Kasumi-1 (cell line): ENCODE data around the gene SIPA1L3.

ENCODE experiments used
- DNase-seq, 2 experiments: peaks; one replicate each; lab custom pipeline; 2025; lab: John Stamatoyannopoulos, UW

The SIPA1L3 gene

DNA sequence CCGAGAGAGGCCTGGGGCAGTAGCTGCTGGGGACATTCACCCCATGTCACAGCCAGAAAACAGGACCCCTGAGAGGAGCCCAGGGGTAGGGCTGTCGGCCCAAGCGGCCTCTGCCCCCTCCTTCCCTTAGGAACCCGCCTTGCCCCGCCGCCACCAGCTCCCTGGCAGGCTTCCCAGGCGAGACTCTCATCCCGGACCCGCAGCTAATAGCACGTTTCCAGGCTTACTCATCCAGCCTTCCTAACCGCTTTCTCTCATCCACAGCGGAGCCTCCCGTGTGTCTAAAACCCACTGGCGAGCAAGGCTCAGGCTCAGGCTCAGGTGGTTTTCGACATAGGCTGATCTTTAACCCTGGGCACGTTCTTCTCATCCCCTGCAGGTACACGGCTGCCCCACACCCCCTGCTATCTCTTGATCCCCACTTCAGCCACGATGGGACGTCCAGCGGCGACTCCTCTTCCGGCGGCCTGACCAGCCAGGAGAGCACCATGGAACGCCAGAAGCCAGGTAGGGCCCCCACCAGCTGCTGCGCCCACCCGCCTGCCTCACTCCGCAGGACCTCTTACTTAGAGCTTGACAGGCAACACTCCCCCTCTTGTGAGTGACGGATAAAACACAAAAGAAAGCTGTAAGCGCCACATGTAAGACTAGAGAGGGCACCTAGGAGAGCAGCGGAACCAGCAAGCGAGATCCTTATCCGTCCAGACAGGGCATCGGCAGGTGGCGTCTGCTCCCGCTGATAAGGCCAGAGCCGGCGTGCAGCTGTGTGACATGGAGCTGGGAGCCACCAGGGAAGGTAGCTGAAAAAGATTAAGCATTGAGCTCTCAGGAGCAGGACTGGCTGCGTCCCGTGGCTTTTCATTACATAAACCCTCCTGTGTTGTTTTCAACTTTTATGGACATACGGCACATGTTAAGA is 245.7 kb downstream of the SIPA1L3 start:
- DNase-seq: no peak

DNA sequence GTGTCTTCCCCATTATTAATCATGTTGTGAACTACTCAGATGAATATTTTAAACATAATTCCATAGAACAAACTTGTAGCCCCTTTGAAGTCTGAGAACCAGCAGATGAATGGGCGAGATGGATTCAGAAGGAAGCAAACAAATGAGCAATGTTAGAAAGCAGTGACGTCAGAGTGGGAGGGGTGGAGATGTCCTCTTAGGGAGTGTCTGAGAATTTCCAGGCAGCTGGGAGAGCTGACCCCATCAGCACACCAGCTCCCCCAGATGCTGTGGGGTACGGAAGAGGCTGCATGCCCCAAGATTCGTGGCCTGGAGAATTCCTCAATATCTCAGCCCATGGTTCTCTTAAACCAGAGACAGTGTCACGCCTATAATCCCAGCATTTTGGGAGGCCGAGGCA is 248.4 kb downstream of the SIPA1L3 start:
- DNase-seq: no peak

DNA sequence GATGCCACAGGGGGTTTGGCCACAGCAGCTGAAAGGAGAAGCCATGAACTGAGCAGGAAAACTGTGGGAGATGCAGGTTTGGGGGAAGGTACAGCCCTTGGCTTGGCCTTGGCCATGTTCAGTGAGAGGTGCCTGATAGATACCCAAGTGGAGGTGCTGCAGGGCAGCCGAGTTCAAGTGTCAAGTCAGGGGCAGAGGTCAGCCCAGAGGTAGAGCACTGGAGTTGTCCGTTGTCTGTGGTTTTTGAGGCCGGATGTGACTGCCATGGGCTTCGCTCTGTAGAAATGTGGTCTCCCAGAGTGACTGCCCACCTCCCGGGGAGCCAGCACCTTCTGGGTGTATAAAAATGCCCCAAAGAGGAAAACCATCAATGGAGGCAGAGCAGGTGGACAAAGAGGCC is 251.7 kb downstream of the SIPA1L3 start:
- DNase-seq: no peak

DNA sequence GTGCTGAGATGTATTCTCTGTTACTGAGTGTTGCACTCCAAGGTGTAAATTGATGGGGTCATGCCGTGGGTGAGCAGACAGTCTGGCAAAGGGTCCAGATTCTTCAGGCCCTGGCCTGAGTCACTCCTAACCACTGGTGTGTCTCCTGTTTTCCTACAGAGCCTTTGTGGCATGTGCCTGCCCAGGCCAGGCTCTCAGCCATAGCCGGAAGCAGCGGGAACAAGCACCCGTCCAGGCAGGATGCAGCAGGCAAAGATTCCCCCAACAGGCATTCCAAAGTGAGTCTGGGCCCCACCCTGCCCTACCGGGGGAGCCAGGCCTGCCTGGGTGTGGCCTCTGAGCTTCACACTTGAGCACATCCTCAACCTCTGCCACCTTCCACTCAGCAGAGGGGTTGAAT is 255.1 kb downstream of the SIPA1L3 start:
- no peak for DNase-seq

DNA sequence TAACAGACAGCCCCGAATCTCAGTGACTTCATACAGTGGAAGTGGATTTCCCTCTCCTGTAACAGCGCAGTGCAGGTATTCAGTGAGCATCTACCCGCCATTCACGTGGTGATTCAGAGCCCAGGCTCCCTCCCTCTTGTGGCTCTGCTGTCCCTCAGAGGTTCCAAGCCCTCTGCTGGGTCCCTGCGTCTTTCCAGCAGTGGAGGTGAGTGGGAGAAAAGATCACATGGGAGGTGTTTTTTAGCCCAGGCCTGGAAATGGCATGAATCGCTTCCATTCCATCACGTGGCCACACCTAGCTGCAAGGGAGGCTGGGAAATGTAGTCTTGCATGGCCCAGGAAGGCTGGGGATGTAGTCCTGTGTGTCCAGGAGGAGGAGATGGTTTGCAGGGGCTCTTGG is 255.6 kb downstream of the SIPA1L3 start:
- DNase-seq: no peak

DNA sequence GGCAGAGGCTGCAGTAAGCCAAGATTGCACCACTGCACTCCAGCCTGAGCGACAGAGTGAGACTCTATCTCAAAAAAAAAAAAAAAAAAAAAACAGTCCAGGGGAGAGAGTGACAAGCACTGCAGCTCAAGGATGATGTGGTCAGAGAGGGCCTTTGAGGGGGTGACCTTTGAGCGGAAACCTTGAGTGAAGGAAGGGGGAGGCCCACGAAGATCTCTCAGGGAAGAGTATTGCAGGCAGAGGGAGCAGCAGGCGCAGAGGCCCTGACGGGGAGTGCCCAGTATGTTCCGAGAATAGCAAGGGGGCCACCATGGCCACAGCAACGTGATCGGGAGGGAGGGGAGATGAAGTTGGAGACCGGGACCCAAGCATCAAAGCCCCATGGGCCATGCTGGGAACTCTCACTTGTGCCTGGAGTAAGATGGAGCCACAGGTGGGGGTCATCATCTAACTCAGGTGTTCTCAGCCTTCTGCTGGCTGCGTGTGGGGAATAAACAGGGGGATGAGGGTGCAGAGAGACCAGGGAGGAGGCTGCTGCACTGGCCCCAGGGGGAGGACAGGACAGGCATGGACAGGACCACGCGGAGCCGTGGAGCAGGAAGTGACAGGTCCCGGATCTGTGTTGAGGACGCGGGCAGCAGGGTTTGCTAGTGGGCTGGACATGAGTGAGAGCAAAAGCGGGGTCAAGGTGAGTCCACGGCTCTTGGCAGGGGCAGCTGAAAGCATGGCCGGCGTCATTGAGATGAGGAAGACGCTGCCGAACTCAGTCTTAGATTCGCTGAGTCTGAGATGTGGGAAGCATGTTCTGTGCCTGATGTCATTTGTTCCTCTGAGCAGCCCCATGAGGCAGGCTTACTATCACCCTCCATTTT is 256.6 kb downstream of the SIPA1L3 start:
- DNase-seq: no peak

DNA sequence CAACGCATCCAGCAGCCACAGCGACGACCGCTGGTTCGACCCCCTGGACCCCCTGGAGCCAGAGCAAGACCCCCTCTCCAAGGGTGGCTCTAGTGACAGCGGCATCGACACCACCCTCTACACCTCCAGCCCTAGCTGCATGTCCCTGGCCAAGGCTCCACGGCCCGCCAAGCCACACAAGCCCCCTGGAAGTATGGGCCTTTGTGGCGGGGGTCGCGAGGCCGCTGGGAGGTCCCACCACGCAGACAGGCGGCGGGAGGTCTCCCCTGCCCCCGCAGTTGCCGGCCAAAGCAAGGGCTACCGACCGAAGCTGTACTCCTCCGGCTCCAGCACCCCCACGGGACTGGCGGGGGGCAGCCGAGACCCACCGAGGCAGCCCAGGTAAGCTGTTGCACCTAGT is 257.5 kb downstream of the SIPA1L3 start:
- DNase-seq: no peak

DNA sequence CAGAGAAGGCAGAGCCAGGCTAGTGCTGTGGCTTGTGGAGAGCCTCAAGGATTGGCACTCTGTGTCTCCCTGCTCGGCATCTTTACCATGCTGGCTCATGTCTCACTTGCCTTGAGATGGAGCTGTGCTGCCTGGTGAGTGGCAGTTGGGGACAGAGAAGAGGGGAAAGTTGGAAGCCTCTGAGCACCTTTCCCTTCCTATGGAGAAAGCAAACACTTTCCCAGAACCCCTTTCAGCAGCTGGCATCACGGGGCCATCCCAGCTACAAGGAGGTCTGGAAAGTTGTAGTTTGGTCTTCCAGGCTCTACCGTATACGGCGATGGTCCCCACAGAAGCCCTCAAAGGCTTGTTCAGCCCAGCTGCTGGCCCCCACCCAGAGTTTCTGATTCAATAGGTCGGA is 258.3 kb downstream of the SIPA1L3 start:
- DNase-seq: no peak

DNA sequence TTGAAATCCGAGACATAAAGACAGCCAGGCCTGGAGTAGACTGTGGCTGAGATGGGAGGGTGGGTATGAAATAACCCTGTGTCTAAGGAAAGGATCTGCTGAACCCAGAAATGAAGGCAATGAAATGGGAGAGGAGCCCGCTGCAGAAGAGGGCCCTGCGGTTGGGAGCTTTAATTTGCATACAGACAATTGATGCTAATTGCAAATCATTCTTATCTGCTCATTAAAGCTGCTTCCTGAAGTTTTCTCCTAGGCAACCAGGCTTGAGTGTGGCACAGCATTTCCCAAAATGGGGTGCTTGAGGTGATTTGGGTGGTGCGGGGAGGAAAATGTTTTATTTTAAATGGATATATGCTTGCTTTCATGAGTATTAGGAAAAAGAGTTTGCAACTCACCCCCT is 261.6 kb downstream of the SIPA1L3 start:
- DNase-seq: no peak

DNA sequence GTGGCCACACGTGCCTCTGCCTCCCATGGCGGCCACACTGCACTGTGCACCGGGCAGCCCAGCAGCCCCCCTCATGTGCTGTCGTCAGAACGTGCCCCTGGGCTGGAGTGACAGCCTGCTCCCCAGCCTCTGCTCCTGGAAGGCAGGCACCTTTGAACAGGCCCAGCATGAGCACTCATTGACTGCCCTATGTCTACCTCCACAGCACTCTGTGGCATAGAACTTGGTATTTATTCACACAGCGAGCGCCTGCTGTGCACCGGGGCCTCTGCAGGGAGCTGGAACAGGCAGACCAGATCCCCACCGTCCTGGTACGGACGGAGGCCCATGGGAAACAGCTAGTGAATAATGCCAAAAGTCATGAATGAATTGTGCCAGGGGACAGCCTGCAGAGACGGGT is 263.3 kb downstream of the SIPA1L3 start:
- DNase-seq: no peak

DNA sequence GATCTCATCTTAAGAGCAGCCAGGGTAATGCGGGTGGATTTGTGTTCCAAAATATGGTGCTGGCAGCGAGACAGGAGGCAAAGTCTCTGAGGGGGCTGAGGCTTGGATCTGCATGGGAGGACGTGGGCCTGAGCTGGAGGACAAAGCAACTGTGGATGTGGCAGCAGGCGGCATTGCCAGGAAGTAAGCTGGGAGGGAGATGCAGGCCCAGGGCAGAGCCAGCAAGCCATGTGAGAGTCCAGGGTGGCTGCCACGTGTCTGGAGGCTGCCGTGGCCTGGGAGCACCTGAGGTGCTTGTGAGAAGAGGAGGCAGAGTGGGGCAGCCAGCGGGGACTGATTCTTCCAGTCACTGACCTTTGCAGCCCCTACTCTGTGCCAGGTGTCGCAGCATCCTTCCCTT is 265.0 kb downstream of the SIPA1L3 start:
- no peak for DNase-seq

DNA sequence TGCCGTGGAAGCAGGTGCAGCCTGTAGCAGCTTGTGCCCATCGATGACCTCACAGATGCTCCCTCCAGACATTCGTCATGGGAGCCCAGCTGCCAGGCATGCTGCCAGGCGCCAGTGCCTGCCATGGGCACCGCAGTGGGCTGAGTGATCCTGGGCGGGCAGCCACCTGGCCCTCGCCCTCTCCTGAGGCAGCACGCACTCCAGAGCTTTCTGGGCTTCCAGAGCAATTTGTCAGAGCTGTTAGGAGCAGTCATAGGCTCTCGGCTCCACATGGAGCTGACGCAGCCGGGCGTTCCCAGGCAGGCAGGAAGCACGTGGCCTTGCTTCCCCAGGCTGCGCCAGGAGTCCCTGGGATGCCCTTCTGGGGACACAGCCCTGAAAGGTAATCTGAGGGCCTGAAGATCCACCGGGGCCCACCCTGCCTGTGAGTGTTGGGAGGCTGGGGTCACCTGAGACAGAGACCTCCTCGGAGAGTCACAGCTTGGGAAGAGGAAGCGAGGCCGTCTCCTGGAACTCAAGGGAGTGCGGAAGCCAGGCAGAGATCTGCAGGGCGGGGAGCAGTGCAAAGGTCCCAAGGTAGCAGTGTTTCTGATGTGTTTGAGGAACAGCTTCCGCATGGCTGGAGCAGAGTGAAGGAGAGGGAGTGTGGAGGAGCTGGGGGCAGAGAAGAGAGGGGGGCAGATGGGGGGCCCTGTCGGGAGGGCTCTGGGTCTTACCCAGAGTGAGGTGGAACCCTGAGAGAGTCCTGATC is 266.5 kb downstream of the SIPA1L3 start:
- no peak for DNase-seq

DNA sequence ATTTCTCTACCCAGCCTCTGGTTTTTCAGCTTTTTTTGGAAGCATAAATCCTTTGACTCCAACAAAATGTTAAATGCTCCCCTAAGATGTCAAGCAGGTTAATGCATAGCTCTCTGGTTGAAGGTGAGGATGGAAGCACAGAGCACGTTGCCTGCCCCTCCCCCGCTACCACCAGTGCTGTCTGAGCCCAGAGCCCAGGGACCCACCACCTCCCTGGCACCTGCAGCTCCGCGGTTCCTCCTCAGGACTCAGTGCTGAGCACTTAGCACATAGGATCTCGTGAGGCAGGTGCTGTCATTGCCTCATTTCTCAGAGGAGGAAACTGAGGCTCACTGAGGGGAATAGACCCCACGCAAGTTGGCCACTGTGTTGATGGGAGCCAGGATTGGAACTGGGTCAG is 268.4 kb downstream of the SIPA1L3 start:
- no peak for DNase-seq

DNA sequence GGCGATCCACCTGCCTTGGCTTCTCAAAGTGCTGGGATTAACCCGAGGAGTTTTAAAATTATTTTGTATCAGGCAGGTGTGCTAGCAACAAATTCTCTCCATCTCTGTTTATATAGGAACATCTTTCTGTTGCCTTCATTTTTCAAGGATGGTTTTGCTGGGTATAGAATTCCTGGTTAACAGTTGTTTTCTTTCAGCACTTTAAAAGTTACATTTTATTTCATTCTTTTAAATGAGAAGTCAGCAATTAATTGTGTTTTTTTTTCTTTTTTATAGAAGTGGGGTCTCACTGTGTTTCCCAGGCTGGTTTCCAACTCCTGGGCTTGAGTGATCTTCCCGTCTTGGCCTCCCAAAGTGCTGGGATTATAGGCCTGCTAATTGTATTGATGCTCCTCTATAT is 273.1 kb downstream of the SIPA1L3 start:
- no peak for DNase-seq

DNA sequence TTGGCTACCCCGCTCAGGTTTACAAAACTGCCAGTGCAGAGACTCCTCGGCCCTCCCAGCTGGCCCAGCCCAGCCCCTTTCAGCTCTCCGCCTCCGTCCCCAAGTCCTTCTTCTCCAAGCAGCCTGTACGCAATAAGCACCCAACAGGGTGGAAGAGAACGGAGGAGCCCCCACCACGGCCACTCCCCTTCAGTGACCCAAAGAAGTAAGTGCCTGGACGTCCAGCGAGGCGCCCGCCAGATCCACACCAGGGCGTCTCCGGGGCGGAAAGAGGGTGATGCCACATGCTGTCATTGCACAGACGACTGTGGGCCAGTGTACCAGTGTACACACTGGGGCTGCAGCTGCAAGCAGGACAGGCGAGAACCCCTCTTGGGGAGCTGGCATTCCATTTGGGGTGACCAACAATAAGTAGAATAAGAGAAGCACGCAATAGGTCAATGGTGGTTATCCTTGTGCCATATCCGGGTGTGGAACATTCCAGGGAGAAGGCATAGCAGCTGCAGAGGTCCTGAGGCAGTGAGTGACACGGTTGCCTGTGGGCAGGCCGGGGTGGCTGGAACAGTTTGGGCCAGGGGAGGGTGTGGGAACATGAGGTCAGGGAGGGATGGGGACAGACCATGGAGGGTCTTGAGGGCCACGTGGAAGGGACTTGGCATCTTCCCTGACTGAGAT is 275.7 kb downstream of the SIPA1L3 start:
- DNase-seq: no peak

DNA sequence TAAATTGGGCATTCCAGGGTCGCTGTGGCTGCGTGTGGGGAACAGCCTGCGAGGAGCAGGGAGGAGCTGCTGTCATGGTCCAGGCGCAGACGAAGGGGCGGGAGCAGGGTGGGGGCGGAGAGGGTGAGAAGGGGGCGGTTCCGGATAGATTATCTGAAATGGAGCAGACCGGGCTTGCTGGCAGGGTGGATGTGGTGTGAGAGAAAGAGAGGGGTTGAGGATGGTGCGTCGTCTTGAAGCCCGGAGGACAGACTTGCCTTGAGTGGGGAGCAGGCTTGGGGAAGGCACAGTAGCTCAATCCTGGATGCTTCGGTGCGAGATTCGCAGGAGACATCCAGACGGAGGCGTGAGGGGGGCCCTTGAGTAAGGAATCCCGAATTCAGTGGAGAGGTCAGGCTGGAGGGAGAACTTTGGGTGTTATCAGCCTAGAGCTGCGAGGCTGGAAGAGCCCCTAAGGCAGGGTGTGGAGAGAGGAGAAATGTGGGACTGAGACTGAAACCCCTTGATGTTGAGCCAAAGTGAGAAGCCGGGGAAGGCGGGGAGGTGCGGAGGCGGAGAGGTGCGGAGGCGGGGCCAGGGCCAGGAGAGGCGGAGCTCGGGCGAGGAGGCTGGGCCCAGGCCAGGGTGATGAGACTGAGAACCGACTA is 276.4 kb downstream of the SIPA1L3 start:
- no peak for DNase-seq

DNA sequence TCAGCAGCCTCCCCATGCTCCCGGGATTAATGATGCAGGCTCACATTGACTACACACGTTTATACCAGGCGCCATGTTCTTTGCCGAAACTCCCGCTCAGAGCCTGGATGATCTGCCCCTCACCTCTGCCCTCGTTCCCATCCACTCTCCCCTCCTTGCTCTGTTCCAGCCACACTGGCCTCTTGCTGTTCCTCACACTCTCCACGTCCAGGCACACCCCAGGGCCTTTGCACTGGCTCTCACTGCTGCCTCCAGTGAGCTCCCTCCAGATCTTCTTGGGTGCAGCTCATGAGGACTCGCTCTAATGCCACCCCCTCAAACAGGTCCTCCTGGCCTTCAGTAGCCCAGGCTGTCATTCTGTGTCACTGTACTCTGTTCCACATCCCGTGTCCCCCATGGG is 277.8 kb downstream of the SIPA1L3 start:
- no peak for DNase-seq

DNA sequence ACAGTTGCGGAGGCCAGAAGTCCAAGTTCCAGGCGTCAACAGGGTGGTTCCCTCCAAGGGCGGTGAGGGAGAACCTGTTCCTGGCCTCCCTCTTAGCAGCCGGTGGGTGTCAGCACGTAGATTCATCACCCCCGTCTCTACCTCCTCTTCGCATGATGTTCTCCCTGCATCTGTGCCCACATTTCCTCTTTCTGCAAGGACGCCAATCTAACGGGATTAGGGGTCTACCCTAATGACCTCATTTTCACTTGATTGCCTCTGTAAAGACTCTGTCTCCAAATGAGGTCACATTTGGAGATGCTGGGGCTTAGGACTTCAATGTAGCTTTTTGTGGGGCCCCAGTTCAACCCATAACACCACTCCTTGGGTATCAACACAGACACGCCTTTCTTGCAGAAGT is 278.6 kb downstream of the SIPA1L3 start:
- DNase-seq: no peak

DNA sequence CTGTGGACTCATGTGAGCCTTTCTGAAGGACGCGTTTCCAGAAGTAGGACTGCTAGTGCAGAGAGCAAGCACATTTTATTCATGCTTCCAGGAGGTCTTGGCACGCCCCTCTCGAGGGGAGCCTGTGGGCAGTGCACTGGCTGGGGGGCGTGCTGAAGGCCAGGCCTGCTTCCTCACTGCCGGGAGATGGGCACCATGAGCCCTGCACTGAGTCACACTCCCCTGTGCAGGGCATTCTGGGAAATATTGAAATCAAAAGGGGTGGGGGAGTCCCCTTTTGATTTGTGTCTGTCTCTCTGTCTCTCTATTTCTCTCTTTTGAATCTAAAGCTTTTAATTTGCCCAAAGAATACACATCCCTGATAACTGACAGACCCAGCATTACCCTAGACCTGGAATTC is 283.1 kb downstream of the SIPA1L3 start:
- no peak for DNase-seq

DNA sequence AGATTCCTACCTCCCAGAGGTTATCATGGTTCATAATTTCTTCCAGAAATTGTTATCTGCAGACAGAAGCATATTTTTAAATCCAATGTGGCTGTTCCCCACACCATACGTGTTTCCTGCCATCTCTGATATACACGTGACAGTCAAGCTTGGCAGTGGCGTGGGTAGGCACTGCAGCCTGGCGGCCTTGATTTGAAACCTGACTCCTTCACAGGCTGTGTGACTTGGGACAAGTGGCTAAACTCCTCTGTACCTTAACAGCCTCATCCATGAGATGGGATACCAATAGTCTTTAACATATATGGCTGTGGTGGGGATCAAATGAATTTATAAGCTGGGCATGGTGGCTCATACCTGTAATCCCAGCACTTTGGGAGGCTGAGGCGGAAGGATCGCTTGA is 283.8 kb downstream of the SIPA1L3 start:
- no peak for DNase-seq

DNA sequence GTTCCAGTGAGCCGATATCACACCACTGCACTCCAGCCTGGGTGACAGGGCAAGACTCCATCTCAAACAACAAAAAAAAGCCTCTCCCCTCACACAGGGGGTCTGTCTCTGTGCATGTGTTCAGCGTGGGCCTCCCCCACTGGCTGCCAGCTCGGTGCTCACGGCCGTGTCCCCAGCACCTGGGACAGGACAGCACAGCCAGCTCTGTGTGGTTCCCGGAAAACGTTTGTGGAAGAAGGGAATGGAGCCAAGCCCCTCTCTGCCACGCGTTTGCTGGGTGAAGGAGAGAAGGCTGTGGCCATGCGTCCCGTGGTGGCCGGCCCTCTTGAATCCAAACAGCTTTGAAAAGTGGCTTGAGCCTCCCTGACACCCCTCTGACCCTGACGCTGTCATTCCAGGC is 284.7 kb downstream of the SIPA1L3 start:
- DNase-seq: no peak
